WTC11 (cell line): ENCODE measurements around the gene NAXD. TPM values are rescaled to one million over a fixed set of nuclear protein-coding genes. Genes with fewer than 3 reads are reported as not detected.

Experiments
- ATAC-seq: fragments of 200-7000 bp; cut with Tn5 transposase; 2 replicates; pipeline ENCODE4 v1.10.0; 2021; ENCODE audit warnings: mild to moderate bottlenecking, moderate library complexity
- CTCF ChIA-PET: fragments of 300-600 bp; sonication (Branson Sonifier 250); formaldehyde crosslinking; loops from one replicate; lab custom pipeline; 2021; ENCODE audit warnings: antibody characterized with exemption; lab: Charles Lee
- POLR2A ChIA-PET: fragments of 350-600 bp; sonication (Branson Sonifier 250); formaldehyde crosslinking; loops from one replicate; lab custom pipeline; 2021; ENCODE audit warnings: antibody characterized with exemption; lab: Charles Lee
- DNase-seq: peaks from one replicate; pipeline ENCODE4 v3.0.0; 2021; ENCODE audit warnings: low spot score
- H3K27ac Mint-ChIP-seq: 2 replicates; pipeline ENCODE4 v1.8.0; 2021; ENCODE audit warnings: mixed read lengths
- H3K27me3 Mint-ChIP-seq: 2 replicates; pipeline ENCODE4 v1.8.0; 2021; ENCODE audit warnings: low read depth, mild to moderate bottlenecking, moderate library complexity, mixed read lengths
- H3K36me3 Mint-ChIP-seq: 2 replicates; pipeline ENCODE4 v1.8.0; 2021; ENCODE audit warnings: mixed read lengths
- H3K4me1 Mint-ChIP-seq: 2 replicates; pipeline ENCODE4 v1.8.0; 2022; ENCODE audit warnings: mixed read lengths
- H3K4me3 Mint-ChIP-seq: 2 replicates; pipeline ENCODE4 v1.8.0; 2021; ENCODE audit warnings: mild to moderate bottlenecking, moderate library complexity, mixed read lengths
- H3K9me3 Mint-ChIP-seq: 2 replicates; pipeline ENCODE4 v1.8.0; 2021; ENCODE audit warnings: mixed read lengths
- ARID4B ChIP-seq: sonication (generic); formaldehyde crosslinking; IDR thresholded peaks from 2 replicates; pipeline ENCODE4 v1.8.0; 2023; ENCODE audit warnings: missing genetic modification reagents, mild to moderate bottlenecking, borderline replicate concordance
- CREM ChIP-seq: sonication (generic); formaldehyde crosslinking; IDR thresholded peaks from 2 replicates; pipeline ENCODE4 v1.8.1; 2022; ENCODE audit warnings: mild to moderate bottlenecking, missing genetic modification reagents, moderate library complexity
- E2F1 ChIP-seq: sonication (generic); formaldehyde crosslinking; IDR thresholded peaks from 2 replicates; pipeline ENCODE4 v1.8.0; 2022; ENCODE audit warnings: mild to moderate bottlenecking, missing genetic modification reagents
- FOXK1 ChIP-seq: sonication (generic); formaldehyde crosslinking; IDR thresholded peaks from 2 replicates; pipeline ENCODE4 v1.8.0; 2022; ENCODE audit warnings: mild to moderate bottlenecking, moderate library complexity, missing genetic modification reagents
- JAZF1 ChIP-seq: fragments of 250-450 bp; sonication (Bioruptor Pico); IDR thresholded peaks from 2 replicates; pipeline ENCODE4 v1.9.0; 2021; ENCODE audit warnings: moderate library complexity, mild to moderate bottlenecking, inconsistent platforms
- MYBL2 ChIP-seq: sonication (generic); formaldehyde crosslinking; IDR thresholded peaks from 2 replicates; pipeline ENCODE4 v1.8.1; 2023; ENCODE audit warnings: mild to moderate bottlenecking, moderate library complexity, missing genetic modification reagents
- NFE2L1 ChIP-seq: sonication (generic); formaldehyde crosslinking; IDR thresholded peaks from 2 replicates; pipeline ENCODE4 v1.8.1; 2023; ENCODE audit warnings: missing genetic modification reagents
- SMAD3 ChIP-seq: sonication (generic); formaldehyde crosslinking; IDR thresholded peaks from 2 replicates; pipeline ENCODE4 v1.8.0; 2022; ENCODE audit warnings: missing genetic modification reagents, mild to moderate bottlenecking, borderline replicate concordance
- SMAD4 ChIP-seq: sonication (generic); formaldehyde crosslinking; IDR thresholded peaks from 2 replicates; pipeline ENCODE4 v1.8.0; 2022; ENCODE audit warnings: mild to moderate bottlenecking, missing genetic modification reagents
- TCF7 ChIP-seq: sonication (generic); formaldehyde crosslinking; IDR thresholded peaks from 2 replicates; pipeline ENCODE4 v1.8.0; 2022; ENCODE audit warnings: mild to moderate bottlenecking, low read depth, missing genetic modification reagents, moderate library complexity
- ZBTB21 ChIP-seq: sonication (generic); formaldehyde crosslinking; IDR thresholded peaks from 2 replicates; pipeline ENCODE4 v1.8.1; 2023; ENCODE audit warnings: mild to moderate bottlenecking, missing genetic modification reagents, borderline replicate concordance
- ZNF138 ChIP-seq: sonication (generic); formaldehyde crosslinking; conservative IDR thresholded peaks from 2 replicates; pipeline ENCODE4 v1.8.1; 2022; ENCODE audit warnings: mild to moderate bottlenecking, moderate library complexity, missing genetic modification reagents
- ZNF317 ChIP-seq: sonication (generic); formaldehyde crosslinking; IDR thresholded peaks from 2 replicates; pipeline ENCODE4 v1.8.1; 2023; ENCODE audit warnings: low read depth, mild to moderate bottlenecking, moderate library complexity, missing genetic modification reagents, borderline replicate concordance
- ZNF425 ChIP-seq: fragments of 250-450 bp; sonication (Bioruptor Pico); conservative IDR thresholded peaks from 2 replicates; pipeline ENCODE4 v1.9.0; 2021; ENCODE audit warnings: mild to moderate bottlenecking
- ZNF671 ChIP-seq: fragments of 250-450 bp; sonication (Bioruptor Pico); IDR thresholded peaks from 2 replicates; pipeline ENCODE4 v1.8.0; 2021; ENCODE audit warnings: mild to moderate bottlenecking
- total RNA-seq: library from RNA; stranded (reverse); gene quantifications from 3 replicates; pipeline ENCODE4 v1.2.3, GENCODE V29; 2021
- TF ChIP-seq, protein P1 (sequence below): fragments of 250-450 bp; sonication (Bioruptor Pico); IDR thresholded peaks from 2 replicates; pipeline ENCODE4 v2.1.2; 2022; ENCODE audit warnings: mild to moderate bottlenecking, moderate library complexity

Gene NAXD
- total RNA-seq, 1 experiment from 2014 or later, result 29.3 TPM

GRCh38 chr13:110607675-110608224 is 7.6 kb upstream of the NAXD start:
- Mint-ChIP-seq H3K4me3 (no peak overlapping the region), H3K4me1 (peaks cover 15% of the 10 kb centered on the region), H3K27me3 (peaks cover 9% of the 10 kb centered on the region), H3K36me3 (peaks cover 14% of the 10 kb centered on the region), H3K27ac (no peak overlapping the region), H3K9me3 (peaks cover 22% of the 10 kb centered on the region)
- no peak for TF ChIP-seq CREM (CRISPR knock-in tag)
- ATAC-seq, result no peak
- DNase-seq, result no peak
- ChIA-PET POLR2A (no interaction called here), CTCF (no interaction called here)

DNA sequence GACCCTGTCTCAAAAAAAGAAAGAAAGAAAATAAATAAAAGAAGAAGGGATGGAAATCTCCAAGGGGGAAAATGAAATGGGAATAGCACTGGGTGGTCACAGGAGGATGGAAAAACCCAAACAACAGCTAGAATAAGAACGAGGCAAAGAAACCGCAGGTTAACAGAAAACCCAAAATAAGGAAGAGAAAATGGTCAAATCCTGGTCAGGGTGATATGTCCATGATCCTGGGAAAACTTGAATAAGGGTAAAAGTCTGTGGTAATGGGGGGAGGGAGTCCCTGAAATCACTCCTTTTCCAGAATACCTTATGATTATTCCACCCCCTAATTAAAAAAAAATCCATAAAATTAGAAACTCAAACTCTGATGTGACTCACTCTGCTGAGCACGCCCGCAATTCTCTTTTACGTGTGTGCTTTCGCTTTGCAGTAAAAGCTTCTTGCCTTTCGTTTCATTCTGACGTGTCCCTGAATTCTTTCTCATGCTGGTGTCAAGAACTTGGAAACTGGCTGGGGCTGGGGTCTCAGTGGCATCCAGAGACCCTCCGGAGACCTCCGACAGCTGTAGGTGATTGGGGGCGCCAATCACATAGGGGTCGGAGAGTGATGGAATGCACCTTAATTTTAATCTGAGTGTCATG is 4.3 kb upstream of the NAXD start:
- Mint-ChIP-seq H3K9me3 (peaks cover 20% of the 10 kb centered on the region), H3K4me3 (no peak overlapping the region), H3K27ac (no peak overlapping the region), H3K36me3 (peaks cover 11% of the 10 kb centered on the region), H3K27me3 (peaks cover 26% of the 10 kb centered on the region), H3K4me1 (peaks cover 19% of the 10 kb centered on the region)
- ChIA-PET POLR2A (no interaction called here), CTCF (interaction anchor here (1.4 kb wide), 1 partner anchor 155 kb away, joined by 3 read pairs; no protein-coding TSS in a partner anchor)
- ATAC-seq, result no peak
- TF ChIP-seq, protein P1, sequence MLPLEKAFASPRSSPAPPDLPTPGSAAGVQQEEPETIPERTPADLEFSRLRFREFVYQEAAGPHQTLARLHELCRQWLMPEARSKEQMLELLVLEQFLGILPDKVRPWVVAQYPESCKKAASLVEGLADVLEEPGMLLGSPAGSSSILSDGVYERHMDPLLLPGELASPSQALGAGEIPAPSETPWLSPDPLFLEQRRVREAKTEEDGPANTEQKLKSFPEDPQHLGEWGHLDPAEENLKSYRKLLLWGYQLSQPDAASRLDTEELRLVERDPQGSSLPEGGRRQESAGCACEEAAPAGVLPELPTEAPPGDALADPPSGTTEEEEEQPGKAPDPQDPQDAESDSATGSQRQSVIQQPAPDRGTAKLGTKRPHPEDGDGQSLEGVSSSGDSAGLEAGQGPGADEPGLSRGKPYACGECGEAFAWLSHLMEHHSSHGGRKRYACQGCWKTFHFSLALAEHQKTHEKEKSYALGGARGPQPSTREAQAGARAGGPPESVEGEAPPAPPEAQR (CRISPR knock-in tag), result no peak
- no peak for TF ChIP-seq ZNF138 (CRISPR knock-in tag)
- DNase-seq, result no peak

GRCh38 chr13:110615005-110615321 is 382 bp upstream of the NAXD start:
- ATAC-seq (peak; percentile 2), DNase-seq (no peak)
- POLR2A ChIA-PET, result interaction anchor here (0.5 kb wide), 1 partner anchor 13 kb away, joined by 4 read pairs; no protein-coding TSS in a partner anchor
- CTCF ChIA-PET, result interaction anchor here (1.1 to 1.4 kb wide), 4 partner anchors 22 to 453 kb away, joined by 3 to 7 read pairs (median 4); no protein-coding TSS in a partner anchor
- H3K4me1 Mint-ChIP-seq, result peaks cover 41% of the 10 kb centered on the region
- peak overlapping the region; percentile 78 for H3K4me3 Mint-ChIP-seq
- H3K27me3 Mint-ChIP-seq, result peaks cover 23% of the 10 kb centered on the region
- TF ChIP-seq MYBL2 (CRISPR knock-in tag), result no peak
- TF ChIP-seq FOXK1 (CRISPR knock-in tag), result no peak; the same call in 1 of the 2 replicates
- no peak for TF ChIP-seq SMAD3 (CRISPR knock-in tag)
- TF ChIP-seq E2F1 (CRISPR knock-in tag), result no peak
- TF ChIP-seq ZBTB21 (CRISPR knock-in tag), result no peak
- TF ChIP-seq JAZF1 (CRISPR knock-in tag), result no peak
- no peak for TF ChIP-seq SMAD4
- H3K9me3 Mint-ChIP-seq, result peaks cover 11% of the 10 kb centered on the region
- H3K27ac Mint-ChIP-seq, result 0 out of 2 replicates have a peak overlapping the region, but pooled peaks have one; percentile 76
- peaks cover 2% of the 10 kb centered on the region; the same call in 1 of the 2 replicates for H3K36me3 Mint-ChIP-seq

DNA sequence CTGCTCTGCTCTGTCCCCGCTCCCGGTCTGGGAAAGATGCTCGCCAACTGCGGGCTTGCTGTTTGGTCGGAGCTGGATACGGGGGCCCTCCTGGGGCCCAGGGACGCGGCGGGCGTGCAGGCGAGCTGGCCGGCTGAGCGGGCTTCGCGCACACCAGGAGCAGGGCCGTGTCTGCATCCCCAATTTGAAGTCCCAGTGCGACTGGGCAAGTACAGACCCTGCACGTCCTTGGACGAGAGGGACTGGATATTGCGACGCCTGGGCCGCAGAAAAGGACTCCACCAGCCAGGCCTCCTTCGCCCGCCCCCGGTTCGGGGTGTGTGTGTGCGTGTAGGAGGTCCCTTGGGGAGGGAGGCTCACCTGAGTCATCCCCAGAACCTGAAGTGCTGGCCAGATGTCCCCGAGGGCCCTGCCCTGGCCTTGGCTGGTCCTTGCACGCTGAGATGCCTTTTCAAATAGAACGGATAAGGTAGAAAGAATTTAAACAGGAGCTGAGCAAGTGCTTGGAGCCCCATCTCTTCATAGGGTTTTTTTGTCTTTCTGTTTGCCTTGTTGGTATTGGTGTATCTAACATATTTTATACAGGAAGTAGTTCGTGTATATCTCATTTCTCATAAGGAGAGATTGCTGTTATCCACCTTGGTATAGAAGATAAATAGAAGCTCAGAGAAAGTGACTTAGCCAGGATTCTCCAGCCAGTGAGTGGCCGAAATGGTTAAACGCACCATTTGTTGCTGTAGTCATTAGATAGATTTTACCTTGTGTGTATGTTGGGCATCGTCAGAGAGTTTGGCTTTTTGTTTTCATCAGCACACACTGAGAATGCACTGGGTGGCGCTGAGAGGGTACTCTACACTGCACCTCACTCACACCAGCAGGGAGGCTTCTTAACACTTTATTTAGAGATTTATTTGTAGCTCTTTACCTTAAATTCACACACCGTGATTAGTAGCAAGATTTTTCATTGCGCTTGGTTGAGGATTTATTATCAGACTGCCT is 1.1 kb downstream of the NAXD start:
- Mint-ChIP-seq H3K27me3 (peaks cover 23% of the 10 kb centered on the region), H3K4me3 (peak overlapping the region; percentile 78), H3K4me1 (peaks cover 29% of the 10 kb centered on the region), H3K9me3 (peaks cover 11% of the 10 kb centered on the region), H3K36me3 (peaks cover 2% of the 10 kb centered on the region; the same call in 1 of the 2 replicates), H3K27ac (peak overlapping the region; percentile 81)
- CTCF ChIA-PET, result interaction anchor here (1.0 to 1.4 kb wide), 4 partner anchors 28 to 161 kb away, joined by 4 to 7 read pairs (median 4); no protein-coding TSS in a partner anchor
- peak; percentile 31 for DNase-seq
- ATAC-seq, result peak; percentile 9
- POLR2A ChIA-PET, result no interaction called here
- TF ChIP-seq ZNF317 (CRISPR knock-in tag) (no peak), ZNF671 (CRISPR knock-in tag) (no peak), ARID4B (no peak), NFE2L1 (CRISPR knock-in tag) (no peak), TCF7 (CRISPR knock-in tag) (0 out of 2 replicates have a peak, but pooled peaks have one; percentile 11), ZNF425 (CRISPR knock-in tag) (no peak)
